ENCODE data around the gene TIAM2. TPM values are rescaled to one million over a fixed set of nuclear protein-coding genes. Genes with fewer than 3 reads are reported as not detected.

TIAM2 gene
- total RNA-seq, 2 donors from 2014 or later: 8.9 to 9.3 TPM

GRCh38 chr6:155042983-155043382 lies 47.9 kb downstream of the TIAM2 start:
- DNase-seq (no peak), ATAC-seq (no peak)
- intact Hi-C loops (cut with DNase I): no loop called here

GRCh38 chr6:155045561-155046404 lies 50.7 kb downstream of the TIAM2 start:
- intact Hi-C loops (cut with DNase I): no loop called here
- DNase-seq (no peak), ATAC-seq (no peak)

- DNase-seq (no peak), ATAC-seq (no peak)
- intact Hi-C loops (cut with DNase I): no loop called here
Observed at GRCh38 chr6:155047523-155047922, 52.4 kb downstream of the TIAM2 start.

- ATAC-seq: peak in 1 of 2 donors; percentile 5
- intact Hi-C loops (cut with DNase I): no loop called here
- DNase-seq: no peak
Observed at GRCh38 chr6:155050311-155050710, 55.2 kb downstream of the TIAM2 start.

- no peak for DNase-seq
- intact Hi-C loops (cut with DNase I): no loop called here
- peak; percentile 19 to 25 for ATAC-seq
Observed at GRCh38 chr6:155054491-155055250, 59.6 kb downstream of the TIAM2 start.

GRCh38 chr6:155055729-155056128 lies 60.6 kb downstream of the TIAM2 start:
- intact Hi-C loops (cut with DNase I): no loop called here
- no peak for ATAC-seq
- no peak for DNase-seq

GRCh38 chr6:155056756-155057155 lies 61.6 kb downstream of the TIAM2 start:
- no peak for DNase-seq
- no peak for ATAC-seq
- intact Hi-C loops (cut with DNase I): no loop called here

- ATAC-seq (no peak), DNase-seq (no peak)
- intact Hi-C loops (cut with DNase I): no loop called here
Observed at GRCh38 chr6:155061381-155061780, 66.3 kb downstream of the TIAM2 start.

GRCh38 chr6:155062866-155063341 lies 67.8 kb downstream of the TIAM2 start:
- no peak for ATAC-seq
- intact Hi-C loops (cut with DNase I): no loop called here
- no peak for DNase-seq

GRCh38 chr6:155064303-155064702 lies 69.2 kb downstream of the TIAM2 start:
- intact Hi-C loops (cut with DNase I): no loop called here
- DNase-seq (no peak), ATAC-seq (no peak)

GRCh38 chr6:155066361-155066760 lies 71.2 kb downstream of the TIAM2 start:
- ATAC-seq: no peak
- DNase-seq: no peak
- intact Hi-C loops (cut with DNase I): no loop called here

GRCh38 chr6:155066921-155067680 lies 72.0 kb downstream of the TIAM2 start:
- intact Hi-C loops (cut with DNase I): no loop called here
- ATAC-seq: no peak
- no peak for DNase-seq

- no peak for DNase-seq
- ATAC-seq: no peak
- intact Hi-C loops (cut with DNase I): no loop called here
Observed at GRCh38 chr6:155067956-155068615, 73.0 kb downstream of the TIAM2 start.

GRCh38 chr6:155069543-155069942 lies 74.4 kb downstream of the TIAM2 start:
- no peak for ATAC-seq
- no peak for DNase-seq
- intact Hi-C loops (cut with DNase I): no loop called here

GRCh38 chr6:155075930-155076695 lies 81.0 kb downstream of the TIAM2 start:
- DNase-seq (no peak), ATAC-seq (no peak)
- intact Hi-C loops (cut with DNase I): no loop called here

- ATAC-seq: no peak
- intact Hi-C loops (cut with DNase I): no loop called here
- no peak for DNase-seq
Observed at GRCh38 chr6:155077331-155077730, 82.2 kb downstream of the TIAM2 start.

GRCh38 chr6:155077784-155078183 lies 82.7 kb downstream of the TIAM2 start:
- ATAC-seq (no peak), DNase-seq (no peak)
- intact Hi-C loops (cut with DNase I): no loop called here

- ATAC-seq: peak; percentile 47 to 54
- no peak for DNase-seq
- intact Hi-C loops (cut with DNase I): no loop called here
Observed at GRCh38 chr6:155078331-155078745, 83.2 kb downstream of the TIAM2 start.
